ENCODE results near the gene FREM1. TPM values are rescaled to one million over a fixed set of nuclear protein-coding genes. Genes with fewer than 3 reads are reported as not detected.

The FREM1 gene
- total RNA-seq, 1 donor from 2014 or later = 2.2 TPM

- TF ChIP-seq CTCF (IDR thresholded peaks at IDR 0.05) = no peak
- Mint-ChIP-seq H3K4me1 (ENCODE audit: unreplicated experiment) (no peaks in the 10 kb centered on the region), H3K27ac (ENCODE audit: unreplicated experiment) (no peak overlapping the region), H3K4me3 (ENCODE audit: unreplicated experiment) (no peak overlapping the region), H3K27me3 (ENCODE audit: unreplicated experiment) (peaks cover 3% of the 10 kb centered on the region), H3K9me3 (ENCODE audit: unreplicated experiment) (peaks cover 5% of the 10 kb centered on the region), H3K36me3 (ENCODE audit: unreplicated experiment) (no peaks in the 10 kb centered on the region)
- DNase-seq (ENCODE audit: extremely low spot score, unreplicated experiment) = no peak
Observed at GRCh38 chr9:14830057-14830456, 80.2 kb downstream of the FREM1 start.

GRCh38 chr9:14829204-14829603 is 81.0 kb downstream of the FREM1 start:
- H3K9me3 Mint-ChIP-seq (ENCODE audit: unreplicated experiment) = peaks cover 5% of the 10 kb centered on the region
- no peaks in the 10 kb centered on the region for H3K4me1 Mint-ChIP-seq (ENCODE audit: unreplicated experiment)
- H3K27ac Mint-ChIP-seq (ENCODE audit: unreplicated experiment) = no peak overlapping the region
- TF ChIP-seq CTCF (IDR thresholded peaks at IDR 0.05) = no peak
- no peaks in the 10 kb centered on the region for H3K36me3 Mint-ChIP-seq (ENCODE audit: unreplicated experiment)
- no peak overlapping the region for H3K4me3 Mint-ChIP-seq (ENCODE audit: unreplicated experiment)
- peaks cover 3% of the 10 kb centered on the region for H3K27me3 Mint-ChIP-seq (ENCODE audit: unreplicated experiment)
- no peak for DNase-seq (ENCODE audit: extremely low spot score, unreplicated experiment)

- Mint-ChIP-seq H3K27me3 (ENCODE audit: unreplicated experiment) (peaks cover 3% of the 10 kb centered on the region), H3K4me1 (ENCODE audit: unreplicated experiment) (no peaks in the 10 kb centered on the region), H3K9me3 (ENCODE audit: unreplicated experiment) (peaks cover 5% of the 10 kb centered on the region), H3K36me3 (ENCODE audit: unreplicated experiment) (no peaks in the 10 kb centered on the region), H3K4me3 (ENCODE audit: unreplicated experiment) (no peak overlapping the region), H3K27ac (ENCODE audit: unreplicated experiment) (no peak overlapping the region)
- no peak for DNase-seq (ENCODE audit: extremely low spot score, unreplicated experiment)
- TF ChIP-seq CTCF (IDR thresholded peaks at IDR 0.05) = no peak
Observed at GRCh38 chr9:14827805-14828204, 82.4 kb downstream of the FREM1 start.

- no peak overlapping the region for H3K27ac Mint-ChIP-seq (ENCODE audit: unreplicated experiment)
- H3K27me3 Mint-ChIP-seq (ENCODE audit: unreplicated experiment) = peaks cover 3% of the 10 kb centered on the region
- H3K4me3 Mint-ChIP-seq (ENCODE audit: unreplicated experiment) = no peak overlapping the region
- DNase-seq (ENCODE audit: extremely low spot score, unreplicated experiment) = no peak
- H3K36me3 Mint-ChIP-seq (ENCODE audit: unreplicated experiment) = no peaks in the 10 kb centered on the region
- no peaks in the 10 kb centered on the region for H3K4me1 Mint-ChIP-seq (ENCODE audit: unreplicated experiment)
- peaks cover 3% of the 10 kb centered on the region for H3K9me3 Mint-ChIP-seq (ENCODE audit: unreplicated experiment)
- TF ChIP-seq CTCF (IDR thresholded peaks at IDR 0.05) = no peak
Observed at GRCh38 chr9:14824481-14824880, 85.7 kb downstream of the FREM1 start.

GRCh38 chr9:14823800-14824199 is 86.4 kb downstream of the FREM1 start:
- no peak for DNase-seq (ENCODE audit: extremely low spot score, unreplicated experiment)
- no peak overlapping the region for H3K27ac Mint-ChIP-seq (ENCODE audit: unreplicated experiment)
- H3K9me3 Mint-ChIP-seq (ENCODE audit: unreplicated experiment) = no peaks in the 10 kb centered on the region
- H3K27me3 Mint-ChIP-seq (ENCODE audit: unreplicated experiment) = peaks cover 7% of the 10 kb centered on the region
- H3K4me3 Mint-ChIP-seq (ENCODE audit: unreplicated experiment) = no peak overlapping the region
- H3K4me1 Mint-ChIP-seq (ENCODE audit: unreplicated experiment) = no peaks in the 10 kb centered on the region
- H3K36me3 Mint-ChIP-seq (ENCODE audit: unreplicated experiment) = no peaks in the 10 kb centered on the region
- no peak for TF ChIP-seq CTCF (IDR thresholded peaks at IDR 0.05)
